ENCODE results near the gene RGSL1.

Gene RGSL1

DNA sequence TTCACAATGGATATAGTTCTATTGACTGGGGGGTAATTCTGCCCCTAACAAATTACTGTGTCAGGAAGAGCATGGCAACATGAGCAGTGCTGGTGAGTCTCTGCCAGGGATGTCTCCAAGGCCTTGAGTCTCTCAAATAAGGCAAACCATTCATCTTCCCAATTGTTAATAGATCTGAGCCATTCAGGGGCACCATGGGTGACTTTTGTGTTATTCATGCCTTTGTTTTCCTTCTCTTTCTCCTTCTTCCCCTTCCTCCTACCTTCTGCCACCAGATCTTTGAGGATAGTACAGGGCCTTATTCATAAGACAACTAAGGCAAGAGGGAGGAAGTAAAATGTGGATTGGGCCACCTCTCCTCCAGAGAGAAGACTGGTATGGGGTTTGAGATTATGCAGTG is at the start of gene RGSL1:
Gene RGSL1, plus strand, starts transcription at position 60 of the 400 bp plus-strand sequence. Its CDS starts 20 bp downstream, at position 80.
- Histone ChIP-seq H3K27me3 (ENCODE audit: low read length) (no peaks in the 10 kb centered on the region), H3K36me3 (ENCODE audit: low read length) (no peaks in the 10 kb centered on the region), H3K4me2 (ENCODE audit: low read depth, low read length, poor library complexity, severe bottlenecking) (no peak within 1 kb of the TSS), H3K9ac (ENCODE audit: low read length) (no peak within 1 kb of the TSS), H3K27ac (ENCODE audit: low read depth, low read length) (no peak within 1 kb of the TSS), H3F3A (ENCODE audit: insufficient read depth) (no peaks in the 10 kb centered on the region), H4K20me1 (ENCODE audit: low read depth, low read length) (no peaks in the 10 kb centered on the region), H3K4me3 (ENCODE audit: insufficient read depth, low read length, poor library complexity, severe bottlenecking) (no peak within 1 kb of the TSS), H2AFZ (ENCODE audit: low read depth, low read length, severe bottlenecking) (no peak within 1 kb of the TSS), H3K79me2 (ENCODE audit: insufficient read depth, low read length) (no peaks in the 10 kb centered on the region), H3K9me2 (replicated peaks; ENCODE audit: insufficient read depth, low read length) (no peaks in the 10 kb centered on the region), H3K9me3 (ENCODE audit: insufficient read depth, low read length) (no peaks in the 10 kb centered on the region)
- TF ChIP-seq, protein P1, sequence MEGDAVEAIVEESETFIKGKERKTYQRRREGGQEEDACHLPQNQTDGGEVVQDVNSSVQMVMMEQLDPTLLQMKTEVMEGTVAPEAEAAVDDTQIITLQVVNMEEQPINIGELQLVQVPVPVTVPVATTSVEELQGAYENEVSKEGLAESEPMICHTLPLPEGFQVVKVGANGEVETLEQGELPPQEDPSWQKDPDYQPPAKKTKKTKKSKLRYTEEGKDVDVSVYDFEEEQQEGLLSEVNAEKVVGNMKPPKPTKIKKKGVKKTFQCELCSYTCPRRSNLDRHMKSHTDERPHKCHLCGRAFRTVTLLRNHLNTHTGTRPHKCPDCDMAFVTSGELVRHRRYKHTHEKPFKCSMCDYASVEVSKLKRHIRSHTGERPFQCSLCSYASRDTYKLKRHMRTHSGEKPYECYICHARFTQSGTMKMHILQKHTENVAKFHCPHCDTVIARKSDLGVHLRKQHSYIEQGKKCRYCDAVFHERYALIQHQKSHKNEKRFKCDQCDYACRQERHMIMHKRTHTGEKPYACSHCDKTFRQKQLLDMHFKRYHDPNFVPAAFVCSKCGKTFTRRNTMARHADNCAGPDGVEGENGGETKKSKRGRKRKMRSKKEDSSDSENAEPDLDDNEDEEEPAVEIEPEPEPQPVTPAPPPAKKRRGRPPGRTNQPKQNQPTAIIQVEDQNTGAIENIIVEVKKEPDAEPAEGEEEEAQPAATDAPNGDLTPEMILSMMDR (IDR thresholded peaks at IDR 0.05; ENCODE audit: insufficient read depth, low read length, poor library complexity, severe bottlenecking): no peak
- no peak for TF ChIP-seq EZH2phosphoT487 (conservative IDR thresholded peaks at IDR 0.05; ENCODE audit: low read length)

DNA sequence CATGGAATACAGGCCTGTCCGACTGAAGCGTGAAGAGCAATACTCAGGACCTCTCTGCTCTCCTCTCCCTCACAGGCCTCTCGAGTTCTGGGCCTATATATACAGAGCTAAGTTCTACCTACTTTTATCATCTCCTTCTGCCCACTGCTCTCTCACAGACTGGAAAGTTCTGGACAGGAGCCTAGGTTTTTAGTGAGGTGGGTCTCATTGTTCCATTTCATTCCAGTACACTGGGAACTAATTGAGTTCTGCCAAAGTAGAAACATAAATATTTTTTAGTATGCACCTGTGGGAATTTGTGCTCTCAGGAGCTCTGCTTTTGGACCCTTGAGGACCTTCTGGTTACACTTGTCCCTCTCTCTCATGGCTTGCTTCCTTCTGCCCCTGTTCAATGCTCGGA is 49.4 kb upstream of the RGSL1 start, which contains the start of gene TEDDM1:
Gene TEDDM1, minus strand, starts transcription at position 101 of the 400 bp plus-strand sequence. CDS start 182 bp downstream, outside the sequence.
- TF ChIP-seq, protein P1 (IDR thresholded peaks at IDR 0.05; ENCODE audit: insufficient read depth, low read length, poor library complexity, severe bottlenecking): no peak
- no peak for TF ChIP-seq EZH2phosphoT487 (conservative IDR thresholded peaks at IDR 0.05; ENCODE audit: low read length)
- Histone ChIP-seq H3K79me2 (ENCODE audit: insufficient read depth, low read length) (no peaks in the 10 kb centered on the region), H3F3A (ENCODE audit: insufficient read depth) (no peaks in the 10 kb centered on the region), H3K27ac (ENCODE audit: low read depth, low read length) (no peak within 1 kb of the TSS), H3K4me2 (ENCODE audit: low read depth, low read length, poor library complexity, severe bottlenecking) (no peak within 1 kb of the TSS), H2AFZ (ENCODE audit: low read depth, low read length, severe bottlenecking) (no peak within 1 kb of the TSS), H3K9ac (ENCODE audit: low read length) (no peak within 1 kb of the TSS), H3K4me3 (ENCODE audit: insufficient read depth, low read length, poor library complexity, severe bottlenecking) (no peak within 1 kb of the TSS), H3K27me3 (ENCODE audit: low read length) (no peaks in the 10 kb centered on the region), H3K9me3 (ENCODE audit: insufficient read depth, low read length) (no peaks in the 10 kb centered on the region), H3K9me2 (replicated peaks; ENCODE audit: insufficient read depth, low read length) (no peaks in the 10 kb centered on the region), H3K36me3 (ENCODE audit: low read length) (no peaks in the 10 kb centered on the region), H4K20me1 (ENCODE audit: low read depth, low read length) (no peaks in the 10 kb centered on the region)

DNA sequence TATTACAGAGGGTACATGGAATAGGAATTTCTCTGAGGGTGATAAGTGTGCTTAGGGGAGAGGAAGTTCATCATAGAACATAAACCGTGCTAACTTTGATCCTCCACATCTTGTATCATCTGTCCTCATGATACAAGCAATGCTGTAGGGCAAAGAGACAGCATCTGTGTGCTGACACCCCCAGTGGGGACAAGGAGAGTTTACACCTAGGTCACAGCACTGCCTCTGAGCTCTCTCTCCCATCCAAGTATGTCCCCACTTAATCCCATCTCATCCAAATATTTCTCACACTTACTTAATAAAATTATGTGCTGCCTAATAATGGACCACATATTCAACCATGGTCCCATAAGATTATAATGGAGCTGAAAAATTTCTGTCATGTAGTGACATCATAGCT is 45.2 kb upstream of the RGSL1 start:
- TF ChIP-seq EZH2phosphoT487 (conservative IDR thresholded peaks at IDR 0.05; ENCODE audit: low read length): no peak
- Histone ChIP-seq H3K9me3 (ENCODE audit: insufficient read depth, low read length) (no peaks in the 10 kb centered on the region), H3F3A (ENCODE audit: insufficient read depth) (no peaks in the 10 kb centered on the region)

DNA sequence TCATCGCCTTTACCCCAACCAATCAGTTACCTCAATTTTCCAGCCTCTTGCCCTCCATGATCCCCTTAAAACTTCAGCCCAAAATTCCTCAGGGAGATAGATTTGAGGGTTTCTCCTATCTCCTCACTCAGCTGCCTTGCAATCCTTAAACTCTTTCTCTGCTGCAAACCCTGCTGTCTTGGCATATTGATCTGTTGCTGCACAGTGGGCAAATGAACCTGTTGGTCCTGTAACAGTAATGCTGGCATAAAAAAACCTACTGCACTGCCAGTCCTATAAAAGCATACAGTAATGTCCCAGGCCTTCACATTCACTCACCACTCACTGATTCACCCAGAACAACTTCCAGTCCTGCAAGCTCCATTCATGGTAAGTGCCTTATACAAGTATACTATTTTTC is 44.4 kb upstream of the RGSL1 start:
- Histone ChIP-seq H3K27me3 (ENCODE audit: low read length) (no peaks in the 10 kb centered on the region), H3K4me3 (ENCODE audit: insufficient read depth, low read length, poor library complexity, severe bottlenecking) (no peak overlapping the region), H3K36me3 (ENCODE audit: low read length) (no peaks in the 10 kb centered on the region), H3K9me3 (ENCODE audit: insufficient read depth, low read length) (no peaks in the 10 kb centered on the region), H2AFZ (ENCODE audit: low read depth, low read length, severe bottlenecking) (no peak overlapping the region), H3K9me2 (replicated peaks; ENCODE audit: insufficient read depth, low read length) (no peaks in the 10 kb centered on the region), H3K9ac (ENCODE audit: low read length) (no peak overlapping the region), H4K20me1 (ENCODE audit: low read depth, low read length) (no peaks in the 10 kb centered on the region), H3F3A (ENCODE audit: insufficient read depth) (no peaks in the 10 kb centered on the region), H3K27ac (ENCODE audit: low read depth, low read length) (no peak overlapping the region), H3K79me2 (ENCODE audit: insufficient read depth, low read length) (no peaks in the 10 kb centered on the region), H3K4me2 (ENCODE audit: low read depth, low read length, poor library complexity, severe bottlenecking) (no peak overlapping the region)
- TF ChIP-seq, protein P1 (IDR thresholded peaks at IDR 0.05; ENCODE audit: insufficient read depth, low read length, poor library complexity, severe bottlenecking): no peak
- TF ChIP-seq EZH2phosphoT487 (conservative IDR thresholded peaks at IDR 0.05; ENCODE audit: low read length): no peak

More for the DNA sequence above, 45.2 kb upstream of the RGSL1 start:
- Histone ChIP-seq H2AFZ (ENCODE audit: low read depth, low read length, severe bottlenecking) (no peak overlapping the region), H3K27me3 (ENCODE audit: low read length) (no peaks in the 10 kb centered on the region), H3K36me3 (ENCODE audit: low read length) (no peaks in the 10 kb centered on the region), H3K79me2 (ENCODE audit: insufficient read depth, low read length) (no peaks in the 10 kb centered on the region), H3K9ac (ENCODE audit: low read length) (no peak overlapping the region), H3K27ac (ENCODE audit: low read depth, low read length) (no peak overlapping the region), H3K4me3 (ENCODE audit: insufficient read depth, low read length, poor library complexity, severe bottlenecking) (no peak overlapping the region), H3K9me2 (replicated peaks; ENCODE audit: insufficient read depth, low read length) (no peaks in the 10 kb centered on the region), H3K4me2 (ENCODE audit: low read depth, low read length, poor library complexity, severe bottlenecking) (no peak overlapping the region), H4K20me1 (ENCODE audit: low read depth, low read length) (no peaks in the 10 kb centered on the region)
